ENCODE measurements around the gene RMND5B. TPM values are rescaled to one million over a fixed set of nuclear protein-coding genes. Genes with fewer than 3 reads are reported as not detected.

The RMND5B gene
- total RNA-seq, 1 donor from 2014 or later = 81.6 TPM

DNA sequence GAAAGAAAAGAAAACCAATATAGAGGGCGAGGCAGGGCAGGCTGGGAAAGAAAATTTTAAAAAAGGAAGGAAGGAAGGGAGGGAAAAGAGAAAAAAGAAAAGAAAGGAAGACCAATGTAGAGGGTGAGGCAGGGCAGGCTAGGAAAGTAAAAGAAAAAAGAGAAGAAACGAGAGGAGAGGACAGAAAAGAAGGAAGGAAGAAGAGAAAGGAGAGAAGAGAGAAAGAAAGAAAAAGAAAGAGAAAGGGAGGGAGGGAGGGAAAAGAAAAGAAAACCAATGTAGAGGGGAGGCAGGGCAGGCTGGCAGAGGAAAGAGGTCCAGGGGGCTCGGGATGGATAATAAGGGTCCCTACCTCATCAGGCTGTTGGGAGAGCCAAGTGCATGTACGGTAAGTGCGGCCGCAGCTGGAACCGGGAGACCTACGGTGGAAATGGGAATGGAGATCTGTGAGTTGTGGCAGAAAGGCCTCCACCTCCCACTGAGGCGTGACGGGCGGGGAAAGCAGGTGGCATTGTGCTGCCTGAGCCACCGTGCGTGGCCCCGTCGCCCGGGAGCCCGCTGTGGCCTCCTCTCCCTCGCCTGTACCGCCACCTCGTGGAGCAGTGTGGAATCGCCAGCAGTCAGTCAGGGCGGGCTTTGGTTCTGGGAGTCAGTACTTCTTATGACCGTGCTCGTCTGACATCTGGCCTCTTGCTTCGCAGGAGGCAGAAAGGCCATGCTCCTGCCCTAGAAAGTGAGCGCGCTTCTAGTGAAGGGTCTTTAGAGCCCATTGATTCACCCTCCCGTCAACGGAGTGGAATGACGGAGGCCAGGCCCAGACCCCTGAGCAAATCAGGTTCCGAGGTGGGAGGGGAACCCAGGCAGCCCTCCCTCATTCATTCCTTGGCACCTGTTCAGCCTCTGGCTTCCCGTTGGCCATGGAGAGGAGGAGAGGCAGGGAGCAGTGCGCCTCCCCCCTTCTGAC, 33.2 kb downstream of the RMND5B start:
- no peak overlapping the region for H3K27ac ChIP-seq
- H3K4me3 ChIP-seq = peak overlapping the region; percentile 8 to 23
- peak; percentile 15 to 90 for DNase-seq (ENCODE audit: low spot score in 2 of 2)
- H3K4me1 ChIP-seq = peaks cover 0 to 2% of the 10 kb centered on the region in 2 donors
- H3K36me3 ChIP-seq = no peaks in the 10 kb centered on the region
- H3K9me3 ChIP-seq = no peaks in the 10 kb centered on the region
- intact Hi-C loops (cut with DNase I) = loop anchor here (1.0 kb wide), 1 partner anchor 88 kb away; no protein-coding TSS in a partner anchor
- TF ChIP-seq, protein P1, sequence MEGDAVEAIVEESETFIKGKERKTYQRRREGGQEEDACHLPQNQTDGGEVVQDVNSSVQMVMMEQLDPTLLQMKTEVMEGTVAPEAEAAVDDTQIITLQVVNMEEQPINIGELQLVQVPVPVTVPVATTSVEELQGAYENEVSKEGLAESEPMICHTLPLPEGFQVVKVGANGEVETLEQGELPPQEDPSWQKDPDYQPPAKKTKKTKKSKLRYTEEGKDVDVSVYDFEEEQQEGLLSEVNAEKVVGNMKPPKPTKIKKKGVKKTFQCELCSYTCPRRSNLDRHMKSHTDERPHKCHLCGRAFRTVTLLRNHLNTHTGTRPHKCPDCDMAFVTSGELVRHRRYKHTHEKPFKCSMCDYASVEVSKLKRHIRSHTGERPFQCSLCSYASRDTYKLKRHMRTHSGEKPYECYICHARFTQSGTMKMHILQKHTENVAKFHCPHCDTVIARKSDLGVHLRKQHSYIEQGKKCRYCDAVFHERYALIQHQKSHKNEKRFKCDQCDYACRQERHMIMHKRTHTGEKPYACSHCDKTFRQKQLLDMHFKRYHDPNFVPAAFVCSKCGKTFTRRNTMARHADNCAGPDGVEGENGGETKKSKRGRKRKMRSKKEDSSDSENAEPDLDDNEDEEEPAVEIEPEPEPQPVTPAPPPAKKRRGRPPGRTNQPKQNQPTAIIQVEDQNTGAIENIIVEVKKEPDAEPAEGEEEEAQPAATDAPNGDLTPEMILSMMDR (IDR thresholded peaks at IDR 0.05) = peak; percentile 93 to 100 (median 98)
- no peaks in the 10 kb centered on the region for H3K27me3 ChIP-seq

DNA sequence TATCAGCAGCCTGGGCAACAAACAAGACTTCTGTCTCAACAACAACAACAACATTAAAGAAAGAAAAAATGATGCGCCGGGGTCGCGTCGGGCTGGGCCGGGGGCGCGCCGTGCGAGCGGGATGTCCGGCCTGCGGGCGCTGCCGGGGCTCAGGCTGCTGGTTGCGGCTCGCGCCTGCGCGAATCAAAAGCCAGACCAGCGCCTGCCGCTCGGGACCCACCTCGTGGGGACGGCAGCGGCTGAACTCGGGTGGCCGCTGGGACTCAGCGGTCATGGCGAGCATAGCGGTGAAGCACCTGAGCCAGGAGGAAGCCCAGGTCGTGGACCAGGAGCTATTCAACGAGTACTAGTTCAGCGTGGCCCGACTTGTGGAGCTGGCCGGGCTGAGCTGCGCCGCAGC, 34.8 kb downstream of the RMND5B start:
- Histone ChIP-seq H3K27ac (no peak overlapping the region), H3K27me3 (no peaks in the 10 kb centered on the region), H3K36me3 (no peaks in the 10 kb centered on the region), H3K4me1 (peaks cover 0 to 2% of the 10 kb centered on the region in 2 donors), H3K4me3 (no peak overlapping the region), H3K9me3 (no peaks in the 10 kb centered on the region)
- intact Hi-C loops (cut with DNase I) = no loop called here
- DNase-seq (ENCODE audit: low spot score in 2 of 2) = no peak
- TF ChIP-seq, protein P1 (IDR thresholded peaks at IDR 0.05) = no peak

DNA sequence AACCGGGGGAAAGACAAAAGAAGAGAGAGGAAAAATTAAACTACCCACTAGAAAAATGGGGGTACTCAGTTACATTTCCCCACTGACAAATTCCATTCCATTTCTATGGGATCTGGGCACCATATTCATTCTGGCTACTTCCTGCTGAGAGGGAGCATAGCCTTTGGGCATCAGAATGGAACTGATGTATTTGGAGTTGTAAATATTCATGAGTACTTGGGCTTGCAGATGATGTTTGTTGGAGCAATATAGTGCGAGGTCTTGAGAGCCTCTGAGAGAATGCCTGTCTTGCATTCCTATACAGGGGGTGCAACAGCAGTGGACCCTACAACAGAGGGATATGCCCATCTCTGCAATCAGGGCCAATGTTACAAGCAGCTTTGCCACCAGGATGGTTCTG, 39.6 kb downstream of the RMND5B start:
- Histone ChIP-seq H3K27me3 (no peaks in the 10 kb centered on the region), H3K4me3 (no peak overlapping the region), H3K36me3 (no peaks in the 10 kb centered on the region), H3K9me3 (no peaks in the 10 kb centered on the region), H3K27ac (no peak overlapping the region), H3K4me1 (no peaks in the 10 kb centered on the region)
- TF ChIP-seq, protein P1 (IDR thresholded peaks at IDR 0.05) = no peak
- intact Hi-C loops (cut with DNase I) = no loop called here
- DNase-seq (ENCODE audit: low spot score in 2 of 2) = no peak

DNA sequence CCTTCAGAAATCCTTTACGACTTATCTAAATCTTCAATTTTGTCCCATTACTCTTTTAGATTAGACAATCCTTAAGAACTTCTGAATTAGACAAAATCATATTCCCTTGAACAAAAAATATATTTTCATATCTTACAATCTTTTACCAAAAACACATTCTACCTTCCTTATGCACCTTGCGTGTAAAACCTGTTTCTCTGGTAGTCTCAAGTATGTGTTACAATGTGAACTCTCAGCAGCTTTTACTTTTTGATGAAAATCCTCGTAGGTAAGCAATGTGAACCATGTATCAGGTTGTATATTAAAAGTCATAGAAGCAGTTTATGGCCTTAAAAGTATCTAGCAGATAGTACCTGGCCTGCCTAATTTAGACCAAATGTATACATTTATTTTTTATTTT, 43.6 kb downstream of the RMND5B start:
- DNase-seq (ENCODE audit: low spot score in 2 of 2) = no peak
- Histone ChIP-seq H3K9me3 (no peaks in the 10 kb centered on the region), H3K4me1 (no peaks in the 10 kb centered on the region), H3K27ac (no peak overlapping the region), H3K36me3 (no peaks in the 10 kb centered on the region), H3K27me3 (no peaks in the 10 kb centered on the region), H3K4me3 (no peak overlapping the region)
- TF ChIP-seq, protein P1 (IDR thresholded peaks at IDR 0.05) = no peak
- intact Hi-C loops (cut with DNase I) = no loop called here

DNA sequence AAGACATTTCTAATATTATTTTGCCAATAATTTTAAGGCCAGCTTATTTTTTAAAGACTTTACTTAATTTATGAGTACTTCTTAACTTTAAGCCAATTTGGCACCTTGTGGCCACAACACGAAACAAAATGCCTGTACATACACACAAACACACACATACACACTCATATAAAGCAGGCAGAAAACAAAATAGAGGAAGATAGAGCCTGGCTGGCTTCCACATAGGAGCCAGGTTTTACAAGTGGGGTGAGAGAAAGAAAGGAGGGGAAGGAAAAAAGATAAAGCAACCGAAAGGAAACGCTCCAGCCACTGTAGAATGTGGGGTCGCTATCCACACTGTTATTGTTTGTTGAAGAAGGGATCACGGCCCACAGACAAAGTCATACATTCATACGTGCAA, 46.0 kb downstream of the RMND5B start:
- no peaks in the 10 kb centered on the region for H3K9me3 ChIP-seq
- H3K27ac ChIP-seq = no peak overlapping the region
- TF ChIP-seq, protein P1 (IDR thresholded peaks at IDR 0.05) = no peak
- H3K4me3 ChIP-seq = no peak overlapping the region
- intact Hi-C loops (cut with DNase I) = no loop called here
- H3K4me1 ChIP-seq = no peaks in the 10 kb centered on the region
- no peaks in the 10 kb centered on the region for H3K27me3 ChIP-seq
- no peak for DNase-seq (ENCODE audit: low spot score in 2 of 2)
- no peaks in the 10 kb centered on the region for H3K36me3 ChIP-seq

All from ascending aorta (tissue), 2 donors.